B cell (primary cell): ENCODE data around the gene OR4P4.

Experiments
- CTCF ChIP-seq: fragments of 200-600 bp; IDR thresholded peaks from one replicate; pipeline ENCODE4 v1.8.0; 2022; ENCODE audit warnings: antibody characterized with exemption, mild to moderate bottlenecking
- EZH2 ChIP-seq: IDR thresholded peaks from 2 replicates; pipeline ENCODE4 v1.6.1; 2012; ENCODE audit warnings: borderline replicate concordance, low read depth, mild to moderate bottlenecking, moderate library complexity, low read length; ENCODE audit not compliant: insufficient read depth, poor library complexity, severe bottlenecking

GRCh38 chr11:55634813-55635212, at the start of gene OR4P4:
- TF ChIP-seq EZH2: no peak
- TF ChIP-seq CTCF: no peak
